Measurements from ENCODE around the gene PGAP2.
"Not testable (repeated sequence)": the region's sequence is repeated elsewhere in the genome, so short reads cannot be mapped to it uniquely, and the experiment has no call there.

The PGAP2 gene

GRCh38 chr11:3854660-3854976 lies 46.3 kb downstream of the PGAP2 start:
- Histone ChIP-seq H3K9me3 (ENCODE audit: control insufficient read depth in 2 of 2, low read length in 2 of 2) (no peaks in the 10 kb centered on the region), H3K27ac (ENCODE audit: low read depth in 2 of 2, low read length in 2 of 2) (peak overlapping the region; percentile 81 to 96), H3K9ac (ENCODE audit: low read depth in 1 of 2, low read length in 2 of 2) (peak overlapping the region; percentile 62 to 70), H3K36me3 (ENCODE audit: control insufficient read depth in 2 of 2, insufficient read depth in 2 of 2, low read length in 2 of 2) (no peaks in the 10 kb centered on the region), H3K4me3 (ENCODE audit: low read length in 2 of 2) (peak overlapping the region; percentile 88), H3K27me3 (ENCODE audit: control insufficient read depth in 2 of 2, insufficient read depth in 2 of 2, low read length in 2 of 2) (no peaks in the 10 kb centered on the region), H3K4me1 (ENCODE audit: control insufficient read depth in 2 of 2, insufficient read depth in 2 of 2, low read length in 2 of 2) (peaks cover 29 to 43% of the 10 kb centered on the region in 2 donors)

- Histone ChIP-seq H3K4me3 (ENCODE audit: low read length in 2 of 2) (peak within 1 kb of the TSS; percentile 88), H3K36me3 (ENCODE audit: control insufficient read depth in 2 of 2, insufficient read depth in 2 of 2, low read length in 2 of 2) (no peaks in the 10 kb centered on the region), H3K27ac (ENCODE audit: low read depth in 2 of 2, low read length in 2 of 2) (peak within 1 kb of the TSS; percentile 96), H3K9me3 (ENCODE audit: control insufficient read depth in 2 of 2, low read length in 2 of 2) (no peaks in the 10 kb centered on the region), H3K27me3 (ENCODE audit: control insufficient read depth in 2 of 2, insufficient read depth in 2 of 2, low read length in 2 of 2) (no peaks in the 10 kb centered on the region), H3K9ac (ENCODE audit: low read depth in 1 of 2, low read length in 2 of 2) (peak within 1 kb of the TSS; percentile 84 to 91), H3K4me1 (ENCODE audit: control insufficient read depth in 2 of 2, insufficient read depth in 2 of 2, low read length in 2 of 2) (peaks cover 31 to 47% of the 10 kb centered on the region in 2 donors)
These were observed 46.8 kb downstream of the PGAP2 start, which contains the start of gene STIM1 for GRCh38 chr11:3854977-3855807. Gene STIM1 (plus strand): TSS chr11:3855664. CDS start chr11:3856271, 607 bp downstream.

- H3K36me3 ChIP-seq (ENCODE audit: control insufficient read depth in 2 of 2, insufficient read depth in 2 of 2, low read length in 2 of 2): no peaks in the 10 kb centered on the region
- H3K9ac ChIP-seq (ENCODE audit: low read depth in 1 of 2, low read length in 2 of 2): peak overlapping the region; percentile 77 to 83
- no peaks in the 10 kb centered on the region for H3K27me3 ChIP-seq (ENCODE audit: control insufficient read depth in 2 of 2, insufficient read depth in 2 of 2, low read length in 2 of 2)
- H3K4me3 ChIP-seq (ENCODE audit: low read length in 2 of 2): peak overlapping the region; percentile 84 to 87
- peaks cover 37 to 55% of the 10 kb centered on the region in 2 donors for H3K4me1 ChIP-seq (ENCODE audit: control insufficient read depth in 2 of 2, insufficient read depth in 2 of 2, low read length in 2 of 2)
- H3K27ac ChIP-seq (ENCODE audit: low read depth in 2 of 2, low read length in 2 of 2): peak overlapping the region; percentile 96
- H3K9me3 ChIP-seq (ENCODE audit: control insufficient read depth in 2 of 2, low read length in 2 of 2): no peaks in the 10 kb centered on the region
These were observed 47.6 kb downstream of the PGAP2 start for GRCh38 chr11:3855808-3856491.

- Histone ChIP-seq H3K27ac (ENCODE audit: low read depth in 2 of 2, low read length in 2 of 2) (peak overlapping the region in 1 of 2 donors; percentile 96), H3K4me1 (ENCODE audit: control insufficient read depth in 2 of 2, insufficient read depth in 2 of 2, low read length in 2 of 2) (peaks cover 37 to 56% of the 10 kb centered on the region in 2 donors), H3K9ac (ENCODE audit: low read depth in 1 of 2, low read length in 2 of 2) (peak overlapping the region; percentile 77 to 83)
These were observed 48.6 kb downstream of the PGAP2 start for GRCh38 chr11:3856856-3857553.

GRCh38 chr11:3857628-3858027 lies 49.3 kb downstream of the PGAP2 start:
- H3K4me3 ChIP-seq (ENCODE audit: low read length in 2 of 2): peak overlapping the region; percentile 33 to 87
- H3K4me1 ChIP-seq (ENCODE audit: control insufficient read depth in 2 of 2, insufficient read depth in 2 of 2, low read length in 2 of 2): peaks cover 37 to 56% of the 10 kb centered on the region in 2 donors
- no peaks in the 10 kb centered on the region for H3K27me3 ChIP-seq (ENCODE audit: control insufficient read depth in 2 of 2, insufficient read depth in 2 of 2, low read length in 2 of 2)
- H3K27ac ChIP-seq (ENCODE audit: low read depth in 2 of 2, low read length in 2 of 2): no peak overlapping the region
- H3K9me3 ChIP-seq (ENCODE audit: control insufficient read depth in 2 of 2, low read length in 2 of 2): no peaks in the 10 kb centered on the region
- H3K9ac ChIP-seq (ENCODE audit: low read depth in 1 of 2, low read length in 2 of 2): no peak overlapping the region
- H3K36me3 ChIP-seq (ENCODE audit: control insufficient read depth in 2 of 2, insufficient read depth in 2 of 2, low read length in 2 of 2): no peaks in the 10 kb centered on the region

More at GRCh38 chr11:3856856-3857553, 48.6 kb downstream of the PGAP2 start:
- H3K27me3 ChIP-seq (ENCODE audit: control insufficient read depth in 2 of 2, insufficient read depth in 2 of 2, low read length in 2 of 2): no peaks in the 10 kb centered on the region
- peak overlapping the region; percentile 84 to 87 for H3K4me3 ChIP-seq (ENCODE audit: low read length in 2 of 2)
- H3K9me3 ChIP-seq (ENCODE audit: control insufficient read depth in 2 of 2, low read length in 2 of 2): no peaks in the 10 kb centered on the region
- no peaks in the 10 kb centered on the region for H3K36me3 ChIP-seq (ENCODE audit: control insufficient read depth in 2 of 2, insufficient read depth in 2 of 2, low read length in 2 of 2)

- no peaks in the 10 kb centered on the region for H3K36me3 ChIP-seq (ENCODE audit: control insufficient read depth in 2 of 2, insufficient read depth in 2 of 2, low read length in 2 of 2)
- H3K4me3 ChIP-seq (ENCODE audit: low read length in 2 of 2): peak overlapping the region; percentile 39 to 44
- H3K9me3 ChIP-seq (ENCODE audit: control insufficient read depth in 2 of 2, low read length in 2 of 2): no peaks in the 10 kb centered on the region
- H3K27ac ChIP-seq (ENCODE audit: low read depth in 2 of 2, low read length in 2 of 2): peak overlapping the region in 1 of 2 donors; percentile 27
- peaks cover 31 to 49% of the 10 kb centered on the region in 2 donors for H3K4me1 ChIP-seq (ENCODE audit: control insufficient read depth in 2 of 2, insufficient read depth in 2 of 2, low read length in 2 of 2)
- H3K27me3 ChIP-seq (ENCODE audit: control insufficient read depth in 2 of 2, insufficient read depth in 2 of 2, low read length in 2 of 2): no peaks in the 10 kb centered on the region
- H3K9ac ChIP-seq (ENCODE audit: low read depth in 1 of 2, low read length in 2 of 2): no peak overlapping the region
These were observed 51.1 kb downstream of the PGAP2 start for GRCh38 chr11:3859373-3859881.

GRCh38 chr11:3860375-3860774 lies 52.0 kb downstream of the PGAP2 start:
- no peak overlapping the region for H3K27ac ChIP-seq (ENCODE audit: low read depth in 2 of 2, low read length in 2 of 2)
- peak overlapping the region in 1 of 2 donors; percentile 42 for H3K4me3 ChIP-seq (ENCODE audit: low read length in 2 of 2)
- peak overlapping the region in 1 of 2 donors; percentile 26 for H3K9ac ChIP-seq (ENCODE audit: low read depth in 1 of 2, low read length in 2 of 2)

GRCh38 chr11:3860898-3861393 lies 52.6 kb downstream of the PGAP2 start:
- not testable (repeated sequence) for H3K9me3 ChIP-seq (ENCODE audit: control insufficient read depth in 2 of 2, low read length in 2 of 2); H3K36me3 ChIP-seq (ENCODE audit: control insufficient read depth in 2 of 2, insufficient read depth in 2 of 2, low read length in 2 of 2); H3K27ac ChIP-seq (ENCODE audit: low read depth in 2 of 2, low read length in 2 of 2); H3K27me3 ChIP-seq (ENCODE audit: control insufficient read depth in 2 of 2, insufficient read depth in 2 of 2, low read length in 2 of 2)
- Histone ChIP-seq H3K9ac (ENCODE audit: low read depth in 1 of 2, low read length in 2 of 2) (peak overlapping the region; percentile 3 to 26), H3K4me3 (ENCODE audit: low read length in 2 of 2) (peak overlapping the region in 1 of 2 donors; percentile 42), H3K4me1 (ENCODE audit: control insufficient read depth in 2 of 2, insufficient read depth in 2 of 2, low read length in 2 of 2) (peaks cover 38 to 55% of the 10 kb centered on the region in 2 donors)

More at GRCh38 chr11:3860375-3860774, 52.0 kb downstream of the PGAP2 start:
- H3K27me3 ChIP-seq (ENCODE audit: control insufficient read depth in 2 of 2, insufficient read depth in 2 of 2, low read length in 2 of 2): no peaks in the 10 kb centered on the region
- H3K9me3 ChIP-seq (ENCODE audit: control insufficient read depth in 2 of 2, low read length in 2 of 2): no peaks in the 10 kb centered on the region
- H3K36me3 ChIP-seq (ENCODE audit: control insufficient read depth in 2 of 2, insufficient read depth in 2 of 2, low read length in 2 of 2): no peaks in the 10 kb centered on the region
- H3K4me1 ChIP-seq (ENCODE audit: control insufficient read depth in 2 of 2, insufficient read depth in 2 of 2, low read length in 2 of 2): peaks cover 33 to 49% of the 10 kb centered on the region in 2 donors

- no peak overlapping the region for H3K4me3 ChIP-seq (ENCODE audit: low read length in 2 of 2)
- H3K9me3 ChIP-seq (ENCODE audit: control insufficient read depth in 2 of 2, low read length in 2 of 2): no peaks in the 10 kb centered on the region
- H3K9ac ChIP-seq (ENCODE audit: low read depth in 1 of 2, low read length in 2 of 2): no peak overlapping the region
- no peaks in the 10 kb centered on the region for H3K27me3 ChIP-seq (ENCODE audit: control insufficient read depth in 2 of 2, insufficient read depth in 2 of 2, low read length in 2 of 2)
- no peak overlapping the region for H3K27ac ChIP-seq (ENCODE audit: low read depth in 2 of 2, low read length in 2 of 2)
- H3K36me3 ChIP-seq (ENCODE audit: control insufficient read depth in 2 of 2, insufficient read depth in 2 of 2, low read length in 2 of 2): no peaks in the 10 kb centered on the region
- peaks cover 38 to 53% of the 10 kb centered on the region in 2 donors for H3K4me1 ChIP-seq (ENCODE audit: control insufficient read depth in 2 of 2, insufficient read depth in 2 of 2, low read length in 2 of 2)
These were observed 53.3 kb downstream of the PGAP2 start for GRCh38 chr11:3861683-3862082.

All from mucosa of rectum (tissue), 2 donors.